ENCODE data around the gene FGD4.

FGD4 gene

DNA sequence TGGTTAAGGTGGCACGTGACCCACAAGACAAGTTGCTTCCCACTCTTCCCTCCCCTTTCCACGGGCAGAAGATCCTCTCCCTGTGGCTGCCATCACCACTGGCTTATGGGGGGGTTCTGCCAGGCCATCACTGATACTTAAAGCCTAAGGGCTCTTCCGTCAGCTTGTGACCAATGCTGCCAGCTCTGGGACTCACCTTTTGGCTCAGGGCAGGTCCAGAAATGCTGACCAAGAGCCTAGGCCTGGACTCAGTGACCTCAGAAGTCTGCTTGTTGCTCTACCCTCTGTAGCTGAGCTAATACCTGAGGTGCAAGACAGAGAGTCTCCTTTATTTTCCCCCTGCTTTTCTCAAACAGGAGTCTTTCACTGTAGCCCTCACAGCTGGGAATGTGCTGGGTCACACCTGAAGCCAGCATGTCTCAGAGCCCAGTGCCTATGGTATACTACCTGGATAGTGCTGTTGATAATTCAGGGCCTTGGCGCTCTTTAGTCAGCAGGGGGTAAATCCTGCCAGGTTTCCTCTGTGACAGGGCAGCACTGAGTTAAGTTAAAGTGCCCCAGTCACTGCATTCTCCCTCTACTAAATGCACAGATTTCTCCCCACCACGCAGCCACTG lies 19.7 kb downstream of the FGD4 start:
- no peak overlapping the region for H3K4me3 ChIP-seq (ENCODE audit: control insufficient read depth, low read depth, low read length)
- DNase-seq (ENCODE audit: low read depth), result no peak
- TF ChIP-seq, protein P1, sequence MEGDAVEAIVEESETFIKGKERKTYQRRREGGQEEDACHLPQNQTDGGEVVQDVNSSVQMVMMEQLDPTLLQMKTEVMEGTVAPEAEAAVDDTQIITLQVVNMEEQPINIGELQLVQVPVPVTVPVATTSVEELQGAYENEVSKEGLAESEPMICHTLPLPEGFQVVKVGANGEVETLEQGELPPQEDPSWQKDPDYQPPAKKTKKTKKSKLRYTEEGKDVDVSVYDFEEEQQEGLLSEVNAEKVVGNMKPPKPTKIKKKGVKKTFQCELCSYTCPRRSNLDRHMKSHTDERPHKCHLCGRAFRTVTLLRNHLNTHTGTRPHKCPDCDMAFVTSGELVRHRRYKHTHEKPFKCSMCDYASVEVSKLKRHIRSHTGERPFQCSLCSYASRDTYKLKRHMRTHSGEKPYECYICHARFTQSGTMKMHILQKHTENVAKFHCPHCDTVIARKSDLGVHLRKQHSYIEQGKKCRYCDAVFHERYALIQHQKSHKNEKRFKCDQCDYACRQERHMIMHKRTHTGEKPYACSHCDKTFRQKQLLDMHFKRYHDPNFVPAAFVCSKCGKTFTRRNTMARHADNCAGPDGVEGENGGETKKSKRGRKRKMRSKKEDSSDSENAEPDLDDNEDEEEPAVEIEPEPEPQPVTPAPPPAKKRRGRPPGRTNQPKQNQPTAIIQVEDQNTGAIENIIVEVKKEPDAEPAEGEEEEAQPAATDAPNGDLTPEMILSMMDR (conservative IDR thresholded peaks at IDR 0.05; ENCODE audit: control insufficient read depth, insufficient read depth, low read depth, low read length), result no peak

DNA sequence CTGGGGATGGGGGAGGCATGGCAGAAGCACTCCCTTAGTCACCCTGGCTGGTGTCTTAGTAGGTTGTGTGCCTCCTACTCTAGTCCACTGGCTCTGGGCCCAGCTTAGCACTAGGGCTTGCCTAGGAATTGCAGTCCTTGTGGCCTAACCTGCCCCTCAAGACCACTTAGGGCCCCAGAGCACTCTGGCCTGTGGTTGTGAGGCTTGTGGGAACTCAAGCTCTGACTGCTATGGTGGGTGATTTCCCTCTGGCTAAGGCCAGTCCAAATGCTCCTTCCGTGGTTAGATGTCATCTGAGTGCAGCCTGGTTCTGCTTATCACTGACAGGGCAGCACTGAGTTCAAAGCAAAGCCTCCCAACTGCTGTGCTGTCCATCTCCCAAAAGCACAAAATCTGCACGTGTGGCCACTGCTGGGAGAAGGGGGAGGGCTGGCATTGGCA lies 20.2 kb downstream of the FGD4 start:
- peak; percentile 42 for DNase-seq (ENCODE audit: low read depth)
- no peak overlapping the region for H3K4me3 ChIP-seq (ENCODE audit: control insufficient read depth, low read depth, low read length)
- TF ChIP-seq, protein P1 (conservative IDR thresholded peaks at IDR 0.05; ENCODE audit: control insufficient read depth, insufficient read depth, low read depth, low read length), result no peak

DNA sequence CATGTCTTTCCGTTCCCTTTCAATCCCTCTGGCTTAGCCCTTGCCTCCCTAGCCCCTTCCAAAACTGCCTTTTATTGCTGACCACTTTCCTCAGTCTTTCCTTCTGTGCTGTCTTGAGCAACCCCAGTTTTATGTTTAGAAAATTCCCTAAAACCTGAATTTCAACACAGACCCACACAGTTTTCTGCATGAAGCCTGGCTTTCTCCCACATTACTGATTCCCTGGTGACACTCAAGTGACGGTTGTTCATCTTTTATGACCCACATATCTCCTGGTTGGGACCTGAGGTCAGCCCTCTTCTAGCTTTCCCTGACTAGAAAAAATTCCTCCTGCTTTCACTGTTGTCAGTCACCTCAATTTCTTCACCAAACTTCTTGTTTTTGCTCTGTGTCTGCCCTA lies 21.0 kb downstream of the FGD4 start:
- TF ChIP-seq, protein P1 (conservative IDR thresholded peaks at IDR 0.05; ENCODE audit: control insufficient read depth, insufficient read depth, low read depth, low read length), result no peak
- no peak for DNase-seq (ENCODE audit: low read depth)
- no peak overlapping the region for H3K4me3 ChIP-seq (ENCODE audit: control insufficient read depth, low read depth, low read length)

DNA sequence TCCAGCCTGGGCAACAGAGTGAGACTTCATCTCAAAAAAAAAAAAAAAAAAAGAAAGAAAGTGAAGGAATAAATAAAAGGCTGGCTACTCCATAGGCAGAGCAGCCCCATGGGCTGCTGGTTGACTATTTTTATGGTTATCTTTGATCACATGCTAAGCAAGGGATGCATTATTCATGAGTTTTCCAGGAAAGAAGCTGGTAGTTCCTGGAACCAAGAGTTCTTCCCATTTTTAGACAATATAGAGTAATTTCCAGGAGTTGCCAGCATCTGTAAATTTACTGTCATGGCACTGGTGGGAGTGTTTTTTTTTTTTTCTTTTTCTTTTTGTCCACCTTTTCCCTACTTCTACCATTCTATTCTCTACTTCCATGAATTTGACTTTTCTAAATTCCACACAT lies 24.2 kb downstream of the FGD4 start:
- TF ChIP-seq, protein P1 (conservative IDR thresholded peaks at IDR 0.05; ENCODE audit: control insufficient read depth, insufficient read depth, low read depth, low read length), result no peak
- no peak for DNase-seq (ENCODE audit: low read depth)
- H3K4me3 ChIP-seq (ENCODE audit: control insufficient read depth, low read depth, low read length), result no peak overlapping the region

DNA sequence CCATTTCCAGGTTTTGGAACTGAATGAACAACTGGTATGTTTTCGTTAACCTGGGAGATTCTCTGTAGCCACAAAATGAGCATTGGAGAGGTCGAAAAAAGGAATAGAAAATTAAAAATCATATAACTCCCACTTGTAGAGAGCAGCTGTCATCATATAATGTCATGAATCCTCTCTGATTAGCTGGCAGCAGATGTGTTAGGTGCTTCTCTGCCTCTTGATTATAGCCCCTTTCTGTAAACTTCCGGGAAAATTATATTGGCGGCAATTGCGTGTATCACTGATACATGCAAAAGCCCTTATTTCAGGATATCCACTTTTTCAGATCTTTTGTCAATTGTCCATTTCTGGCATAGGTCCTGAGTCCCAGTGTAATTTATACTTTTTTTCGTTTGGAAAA lies 31.7 kb downstream of the FGD4 start:
- TF ChIP-seq, protein P1 (conservative IDR thresholded peaks at IDR 0.05; ENCODE audit: control insufficient read depth, insufficient read depth, low read depth, low read length), result no peak
- no peak for DNase-seq (ENCODE audit: low read depth)
- H3K4me3 ChIP-seq (ENCODE audit: control insufficient read depth, low read depth, low read length), result no peak overlapping the region

DNA sequence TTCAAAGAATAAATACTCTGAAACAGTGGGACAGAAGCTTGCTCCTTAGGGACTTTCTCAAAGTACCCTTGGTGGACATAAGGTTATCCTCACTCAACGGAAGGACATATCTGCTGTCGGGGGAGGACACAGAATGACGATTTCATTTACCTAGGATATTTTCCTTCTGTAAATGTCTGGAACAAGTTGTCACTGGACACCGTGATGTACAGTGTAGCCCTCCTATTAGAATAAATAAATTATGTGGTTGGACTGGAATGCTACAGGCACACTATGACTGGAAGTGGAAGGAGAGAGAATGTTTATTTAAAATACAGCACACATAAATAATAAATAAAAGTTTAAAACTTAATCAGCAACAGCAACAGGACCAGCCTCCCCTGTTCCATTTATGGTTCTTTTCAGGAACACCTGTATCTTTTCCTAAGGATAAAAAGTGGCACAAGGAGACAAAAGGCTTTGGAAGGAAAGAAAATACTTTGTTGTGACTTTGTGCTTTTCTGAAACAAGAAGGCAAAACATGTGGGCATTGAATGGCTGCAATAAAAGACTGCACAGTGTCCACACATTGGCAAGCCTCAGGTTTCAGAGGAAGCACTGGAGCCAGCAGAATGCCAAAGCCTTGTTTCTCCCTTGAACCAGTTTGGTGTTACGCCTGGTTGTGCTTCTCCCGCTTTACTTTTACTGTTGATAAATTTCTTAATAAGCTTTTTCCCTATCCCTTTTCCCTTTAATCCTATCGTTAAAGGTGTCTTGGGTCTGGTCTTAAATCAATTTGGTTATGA lies 36.8 kb downstream of the FGD4 start:
- H3K4me3 ChIP-seq (ENCODE audit: control insufficient read depth, low read depth, low read length), result no peak overlapping the region
- TF ChIP-seq, protein P1 (conservative IDR thresholded peaks at IDR 0.05; ENCODE audit: control insufficient read depth, insufficient read depth, low read depth, low read length), result no peak
- DNase-seq (ENCODE audit: low read depth), result no peak
